ENCODE data around the gene SFSWAP.
A peak's percentile ranks its signal among the peaks of the same experiment; 100 is the strongest.
"Not testable (repeated sequence)": the region's sequence is repeated elsewhere in the genome, so short reads cannot be mapped to it uniquely, and the experiment has no call there.

Gene SFSWAP

DNA sequence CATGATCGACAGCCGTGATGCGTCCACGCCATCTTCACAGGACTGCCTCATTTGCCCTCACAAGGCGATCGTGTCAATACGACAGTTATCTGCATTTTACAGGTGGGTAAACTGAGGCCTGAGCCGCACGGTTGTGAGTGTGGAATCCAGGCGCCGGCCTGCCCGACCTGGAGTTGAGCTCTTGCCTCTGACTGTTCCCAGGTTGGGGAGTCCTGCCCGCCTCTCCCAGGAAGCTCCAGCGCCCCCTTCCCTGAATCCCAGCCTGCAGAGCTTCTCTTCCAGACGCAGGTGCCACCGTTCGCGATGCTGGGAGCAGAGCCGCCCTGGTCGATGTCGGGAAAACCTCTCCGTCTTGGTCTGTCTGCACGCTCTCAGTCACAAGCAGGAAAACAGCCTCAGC, 31.1 kb upstream of the SFSWAP start:
- not testable (repeated sequence) for DNase-seq (ENCODE audit: low read depth)

DNA sequence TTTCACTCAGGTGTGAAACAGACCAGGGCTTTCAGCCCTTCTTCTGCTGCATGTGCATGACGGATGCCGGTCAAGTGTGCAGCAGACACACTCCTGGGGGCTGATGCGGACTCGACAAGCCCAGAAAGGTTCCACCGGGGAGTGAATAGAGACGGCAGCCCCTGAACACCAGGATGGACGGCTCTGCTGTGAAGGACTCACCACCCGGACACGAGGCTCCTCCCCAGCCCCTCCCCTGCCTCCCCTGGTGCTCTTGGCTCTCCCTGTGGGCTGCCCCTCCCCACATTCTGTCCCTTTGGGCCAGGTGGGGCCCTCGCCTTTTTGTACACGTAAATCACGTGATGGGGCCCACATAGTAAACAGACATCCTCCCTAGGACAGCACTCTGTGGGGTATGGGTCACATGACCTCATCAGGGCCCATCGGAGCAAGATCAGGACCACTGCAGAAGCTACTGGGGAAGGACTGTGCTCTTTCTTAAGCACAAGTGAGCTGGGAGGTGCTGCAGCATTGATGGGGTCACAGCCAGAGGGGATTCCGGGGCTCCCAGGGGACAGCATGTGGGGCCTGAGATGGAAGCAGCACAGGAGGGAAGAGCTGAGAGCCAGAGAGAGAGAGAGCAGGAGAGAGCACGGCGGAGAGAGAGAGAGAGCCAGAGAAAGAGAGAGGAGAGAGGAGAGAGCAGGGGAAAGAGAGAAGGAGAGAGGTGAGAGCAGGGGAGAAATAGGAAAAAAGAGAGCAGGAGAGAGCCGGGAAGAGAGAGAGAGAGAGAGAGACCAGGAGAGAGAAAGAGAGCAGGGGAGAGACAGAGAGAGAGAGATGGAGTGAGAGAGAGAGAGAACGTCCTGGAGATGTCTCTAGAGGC, 30.3 kb upstream of the SFSWAP start:
- DNase-seq (ENCODE audit: low read depth), result not testable (repeated sequence)

DNA sequence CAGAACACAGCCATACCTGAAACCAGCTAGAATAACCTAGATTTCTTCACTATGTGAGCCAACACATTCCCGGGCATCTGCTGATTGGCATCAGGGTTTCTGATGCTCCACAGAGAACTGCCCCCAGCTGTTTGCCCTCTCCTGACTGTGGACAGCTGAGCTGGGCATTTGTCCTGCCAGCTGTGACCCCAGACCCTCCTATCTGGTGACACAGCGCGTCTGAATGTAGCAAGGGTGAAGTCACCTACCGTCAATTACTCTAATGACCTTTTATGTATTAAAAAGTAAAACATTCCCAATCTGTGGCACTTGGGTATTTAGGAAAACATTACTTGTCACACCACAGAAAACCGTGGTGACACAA, 29.7 kb upstream of the SFSWAP start:
- no peak for DNase-seq (ENCODE audit: low read depth)

- not testable (repeated sequence) for DNase-seq (ENCODE audit: low read depth)
These were observed 29.0 kb upstream of the SFSWAP start for GRCh38 chr12:131681746-131682509.

GRCh38 chr12:131682510-131682895, 28.4 kb upstream of the SFSWAP start:
- DNase-seq (ENCODE audit: low read depth), result no peak

- DNase-seq (ENCODE audit: low read depth), result no peak
These were observed 27.4 kb upstream of the SFSWAP start for GRCh38 chr12:131683266-131684014.

DNA sequence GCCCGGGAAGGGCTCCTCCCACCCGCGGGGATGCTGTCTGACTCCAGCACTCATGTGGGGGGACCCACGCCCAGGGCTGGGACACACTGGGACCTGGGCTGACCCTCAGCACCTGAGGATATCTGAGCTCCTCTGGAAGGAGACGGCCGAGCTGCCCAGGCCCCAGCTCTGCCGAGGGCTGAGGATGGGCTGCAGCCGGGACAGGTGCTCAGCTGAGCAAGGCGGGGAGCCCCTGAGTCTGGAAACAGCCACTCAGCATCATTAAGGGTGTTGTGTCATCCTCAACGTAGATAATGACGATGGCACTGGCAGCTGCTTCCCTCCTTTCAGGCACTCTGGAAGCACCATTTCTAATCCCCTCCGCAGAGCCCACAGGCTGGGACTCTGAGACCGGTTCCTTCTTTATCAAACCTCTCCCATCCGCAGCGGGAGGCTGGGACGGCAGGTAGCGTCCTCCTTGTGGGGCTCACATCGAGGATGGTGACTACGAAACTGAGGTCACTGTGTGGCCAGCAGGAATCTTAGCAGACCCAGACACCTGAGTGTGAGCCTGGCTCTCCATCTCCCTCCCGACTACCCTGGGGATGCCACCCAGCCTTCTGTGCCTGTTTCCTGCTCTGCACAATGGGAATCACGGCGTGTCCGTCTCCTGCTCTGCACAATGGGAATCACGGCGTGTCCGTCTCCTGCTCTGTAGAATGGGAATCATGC, 26.7 kb upstream of the SFSWAP start:
- no peak for DNase-seq (ENCODE audit: low read depth)

GRCh38 chr12:131687346-131688125, 23.4 kb upstream of the SFSWAP start:
- DNase-seq (ENCODE audit: low read depth), result no peak

GRCh38 chr12:131688131-131688844, 22.6 kb upstream of the SFSWAP start:
- no peak for DNase-seq (ENCODE audit: low read depth)

GRCh38 chr12:131688845-131689154, 22.1 kb upstream of the SFSWAP start:
- DNase-seq (ENCODE audit: low read depth), result no peak

DNA sequence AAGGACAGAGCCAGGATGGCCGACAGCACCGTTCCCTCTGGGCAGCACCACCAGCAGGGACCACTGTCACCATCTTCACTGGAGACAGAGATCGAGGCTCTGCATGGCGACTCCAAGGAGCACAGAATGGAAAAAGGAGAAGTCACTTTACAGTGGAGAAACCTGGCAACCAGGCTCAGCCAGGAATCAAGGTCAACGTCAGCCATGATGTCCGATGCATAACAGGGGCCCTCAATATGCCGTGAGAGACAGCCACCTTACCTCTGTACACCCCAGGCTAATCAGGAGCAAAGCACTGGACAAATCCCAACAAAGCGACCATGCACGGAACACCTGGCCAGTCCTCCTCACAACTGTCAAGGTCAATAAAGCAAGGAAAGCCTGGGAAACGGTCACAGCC, 20.6 kb upstream of the SFSWAP start:
- no peak for DNase-seq (ENCODE audit: low read depth)

DNA sequence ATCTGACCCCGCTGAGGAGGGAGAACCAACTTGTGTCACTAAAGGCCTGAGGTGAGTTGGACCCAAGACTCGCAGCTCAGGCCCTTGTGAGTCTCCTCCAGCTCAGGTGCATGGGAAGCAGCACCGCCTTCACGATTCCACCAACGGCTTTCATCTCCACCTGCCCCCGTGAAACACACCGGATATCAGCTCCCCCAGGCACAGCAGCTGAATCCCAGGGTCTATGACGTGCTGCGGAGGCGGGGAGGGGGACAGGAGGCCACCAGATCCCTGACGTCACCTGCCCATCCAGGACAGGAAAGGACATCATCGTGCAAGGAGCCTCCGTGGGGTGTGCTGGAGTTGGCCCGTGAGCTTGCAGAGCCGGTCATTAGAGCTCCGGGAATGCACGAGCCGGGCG, 18.5 kb upstream of the SFSWAP start:
- no peak for DNase-seq (ENCODE audit: low read depth)

- DNase-seq (ENCODE audit: low read depth), result no peak
These were observed 17.7 kb upstream of the SFSWAP start for GRCh38 chr12:131693149-131693548.

DNA sequence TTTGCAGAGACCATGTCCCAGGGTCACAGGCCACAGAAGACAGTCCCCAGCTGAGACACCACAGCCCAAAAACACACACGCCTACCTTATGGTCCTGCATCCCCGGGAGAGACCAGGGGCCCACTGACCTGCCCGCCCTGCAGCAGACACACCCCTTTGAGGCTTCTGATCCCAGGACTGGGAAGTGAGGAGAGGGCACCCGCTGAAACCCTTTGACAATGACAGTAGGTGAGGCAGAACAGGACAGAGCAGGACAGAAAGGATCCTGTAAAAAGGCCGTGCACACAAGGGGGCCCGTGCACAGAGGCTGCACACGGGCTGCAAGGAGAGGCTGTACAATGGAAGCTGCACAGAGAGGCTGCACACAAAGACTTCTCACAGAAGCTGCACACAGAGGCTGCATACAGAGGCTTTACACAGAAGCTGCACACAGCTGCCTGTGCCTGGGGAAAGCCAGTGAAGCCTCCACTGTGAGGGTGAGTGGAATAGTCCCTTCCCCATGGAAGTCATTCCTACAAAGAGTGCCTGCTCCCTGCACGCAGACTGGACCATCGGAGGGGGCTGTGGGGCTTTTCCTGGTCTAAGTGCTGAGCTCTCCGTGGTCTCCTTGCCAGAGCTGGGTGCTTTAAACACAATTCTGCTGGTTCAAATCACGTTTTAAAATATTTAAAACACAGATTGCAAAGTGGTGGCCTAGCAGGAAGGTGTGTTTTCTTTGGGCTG, 16.6 kb upstream of the SFSWAP start:
- DNase-seq (ENCODE audit: low read depth), result no peak

GRCh38 chr12:131695968-131696367, 14.9 kb upstream of the SFSWAP start:
- DNase-seq (ENCODE audit: low read depth), result no peak

- DNase-seq (ENCODE audit: low read depth), result no peak
These were observed 12.6 kb upstream of the SFSWAP start for GRCh38 chr12:131698286-131698685.

DNA sequence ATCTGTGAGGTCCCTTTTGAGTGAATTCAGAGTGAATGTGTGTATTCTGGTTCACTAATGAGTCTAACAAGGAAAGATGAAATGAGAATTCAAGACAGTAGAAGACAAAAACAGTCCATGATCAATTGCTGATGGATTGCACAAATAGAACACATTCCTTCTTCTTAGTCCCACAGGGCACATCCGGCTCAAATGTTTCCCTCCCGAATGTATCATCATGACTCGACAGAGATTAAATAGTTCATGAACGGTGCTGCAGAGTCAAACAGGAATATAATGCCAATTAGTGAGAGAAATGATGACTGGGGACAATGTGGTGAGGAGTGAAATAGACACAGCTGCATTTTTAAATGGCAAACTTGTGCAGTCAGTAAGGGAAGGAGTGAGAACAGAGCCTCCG, 11.5 kb upstream of the SFSWAP start:
- peak; percentile 35 for DNase-seq (ENCODE audit: low read depth)

- DNase-seq (ENCODE audit: low read depth), result no peak
These were observed 10.6 kb upstream of the SFSWAP start for GRCh38 chr12:131700271-131700670.

- DNase-seq (ENCODE audit: low read depth), result no peak
These were observed 9.0 kb upstream of the SFSWAP start for GRCh38 chr12:131701705-131702572.
